HEK293 (cell line): ENCODE data around the gene MGAT4A.

Source experiments
- CTCF ChIA-PET: fragments of 350-600 bp; formaldehyde crosslinking; extraction: SDS; loops from one replicate; lab custom pipeline; 2021; ENCODE audit warnings: antibody characterized with exemption; lab: Yijun Ruan, JAX
- POLR2A ChIA-PET: fragments of 300-600 bp; formaldehyde crosslinking; extraction: SDS; loops from one replicate; lab custom pipeline; 2020; ENCODE audit warnings: antibody characterized with exemption, inconsistent platforms; lab: Yijun Ruan, JAX
- H3K27ac ChIP-seq: fragments of 200-500 bp; sonication (Bioruptor generic); 2 replicates; pipeline ENCODE4 v1.5.1; 2014; ENCODE audit warnings: low read depth, low read length, control low read depth, inconsistent platforms; ENCODE audit errors: extremely low read depth
- H3K36me3 ChIP-seq, 2 experiments: fragments of 200-500 bp in 1 of 2; sonication (Bioruptor generic) in 1 of 2; 1 replicate in 1 of 2; 2 replicates in 1 of 2; pipeline ENCODE4 v1.5.1; 2014 to 2017; ENCODE audit warnings: inconsistent platforms in 2 of 2, low read length in 2 of 2; ENCODE audit not compliant: control insufficient read depth in 2 of 2, insufficient read depth in 1 of 2
- H3K4me1 ChIP-seq: fragments of 200-500 bp; sonication (Bioruptor generic); 2 replicates; pipeline ENCODE4 v1.5.1; 2014; ENCODE audit warnings: mild to moderate bottlenecking, low read length, inconsistent platforms; ENCODE audit not compliant: control insufficient read depth, insufficient read depth
- H3K4me3 ChIP-seq: 2 replicates; pipeline ENCODE4 v1.5.1; 2011; ENCODE audit warnings: low read depth, mild to moderate bottlenecking, control low read depth, low read length, moderate library complexity
- H3K9me3 ChIP-seq: fragments of 200-500 bp; sonication (Bioruptor generic); 2 replicates; pipeline ENCODE4 v1.5.1; 2014; ENCODE audit warnings: low read depth, low read length, inconsistent platforms; ENCODE audit not compliant: control insufficient read depth, insufficient read depth
- KLF8 ChIP-seq: fragments of 450-650 bp; formaldehyde crosslinking; IDR thresholded peaks from 2 replicates; pipeline ENCODE4 v1.5.1; 2016; ENCODE audit warnings: missing biosample characterization, missing genetic modification characterization
- REPIN1 ChIP-seq: fragments of 450-650 bp; formaldehyde crosslinking; IDR thresholded peaks from 2 replicates; pipeline ENCODE4 v1.5.1; 2017; ENCODE audit warnings: missing biosample characterization, missing genetic modification characterization, low read depth
- SP2 ChIP-seq: fragments of 450-650 bp; formaldehyde crosslinking; IDR thresholded peaks from 2 replicates; pipeline ENCODE4 v1.5.1; 2016; ENCODE audit warnings: missing biosample characterization, missing genetic modification characterization
- ZBTB17 ChIP-seq: fragments of 450-650 bp; formaldehyde crosslinking; IDR thresholded peaks from 2 replicates; pipeline ENCODE4 v1.5.1; 2016; ENCODE audit warnings: missing biosample characterization, missing genetic modification characterization
- ZFP41 ChIP-seq: fragments of 450-650 bp; formaldehyde crosslinking; IDR thresholded peaks from 2 replicates; pipeline ENCODE4 v1.5.1; 2016; ENCODE audit warnings: missing biosample characterization, missing genetic modification characterization, borderline replicate concordance
- ZNF10 ChIP-seq: fragments of 450-650 bp; formaldehyde crosslinking; IDR thresholded peaks from 2 replicates; pipeline ENCODE4 v1.5.1; 2017; ENCODE audit warnings: missing biosample characterization, missing genetic modification characterization
- ZNF174 ChIP-seq: fragments of 450-650 bp; formaldehyde crosslinking; IDR thresholded peaks from 2 replicates; pipeline ENCODE4 v1.5.0; 2017; ENCODE audit warnings: missing biosample characterization, mild to moderate bottlenecking, missing genetic modification characterization
- ZNF175 ChIP-seq: fragments of 450-650 bp; formaldehyde crosslinking; IDR thresholded peaks from 2 replicates; pipeline ENCODE4 v1.5.1; 2016; ENCODE audit warnings: missing biosample characterization, missing genetic modification characterization
- ZNF211 ChIP-seq: fragments of 450-650 bp; formaldehyde crosslinking; IDR thresholded peaks from 2 replicates; pipeline ENCODE4 v1.5.1; 2016; ENCODE audit warnings: low read depth, missing biosample characterization, missing genetic modification characterization
- ZNF248 ChIP-seq: fragments of 450-650 bp; formaldehyde crosslinking; IDR thresholded peaks from 2 replicates; pipeline ENCODE4 v1.5.1; 2017; ENCODE audit warnings: missing biosample characterization, missing genetic modification characterization
- ZNF292 ChIP-seq: fragments of 450-650 bp; formaldehyde crosslinking; IDR thresholded peaks from 2 replicates; pipeline ENCODE4 v1.5.1; 2016; ENCODE audit warnings: low read depth, missing biosample characterization, missing genetic modification characterization, borderline replicate concordance
- ZNF335 ChIP-seq: fragments of 450-650 bp; formaldehyde crosslinking; conservative IDR thresholded peaks from 2 replicates; pipeline ENCODE4 v1.5.1; 2016; ENCODE audit warnings: missing biosample characterization, missing genetic modification characterization
- ZNF48 ChIP-seq: fragments of 450-650 bp; formaldehyde crosslinking; IDR thresholded peaks from 2 replicates; pipeline ENCODE4 v1.5.1; 2016; ENCODE audit warnings: missing biosample characterization, missing genetic modification characterization
- ZNF660 ChIP-seq: fragments of 450-650 bp; IDR thresholded peaks from 2 replicates; pipeline ENCODE4 v1.5.1; 2018; ENCODE audit warnings: missing biosample characterization, mild to moderate bottlenecking, missing genetic modification characterization
- ZNF670 ChIP-seq: fragments of 450-650 bp; formaldehyde crosslinking; IDR thresholded peaks from 2 replicates; pipeline ENCODE4 v1.5.1; 2016; ENCODE audit warnings: missing biosample characterization, missing genetic modification characterization, low read depth
- ZSCAN30 ChIP-seq: fragments of 450-650 bp; IDR thresholded peaks from 2 replicates; pipeline ENCODE4 v1.5.1; 2018; ENCODE audit warnings: missing biosample characterization, mild to moderate bottlenecking, missing genetic modification characterization, moderate library complexity
- TF ChIP-seq, protein P1 (sequence below): fragments of 450-650 bp; IDR thresholded peaks from 2 replicates; pipeline ENCODE4 v1.5.1; 2018; ENCODE audit warnings: missing biosample characterization, missing genetic modification characterization
- TF ChIP-seq, protein P2 (sequence below): fragments of 450-650 bp; formaldehyde crosslinking; conservative IDR thresholded peaks from 2 replicates; pipeline ENCODE4 v1.5.1; 2016; ENCODE audit warnings: low read depth, missing biosample characterization, missing genetic modification characterization
- TF ChIP-seq, protein P3 (sequence below): fragments of 450-650 bp; formaldehyde crosslinking; IDR thresholded peaks from 2 replicates; pipeline ENCODE4 v1.5.1; 2016; ENCODE audit warnings: missing biosample characterization, missing genetic modification characterization
- TF ChIP-seq, protein P4 (sequence below): fragments of 450-650 bp; formaldehyde crosslinking; IDR thresholded peaks from 2 replicates; pipeline ENCODE4 v1.5.1; 2016; ENCODE audit warnings: missing biosample characterization, missing genetic modification characterization
- TF ChIP-seq, protein P5 (sequence below): fragments of 450-650 bp; formaldehyde crosslinking; IDR thresholded peaks from 2 replicates; pipeline ENCODE4 v1.5.1; 2016; ENCODE audit warnings: missing biosample characterization, missing genetic modification characterization, borderline replicate concordance

Gene MGAT4A

DNA sequence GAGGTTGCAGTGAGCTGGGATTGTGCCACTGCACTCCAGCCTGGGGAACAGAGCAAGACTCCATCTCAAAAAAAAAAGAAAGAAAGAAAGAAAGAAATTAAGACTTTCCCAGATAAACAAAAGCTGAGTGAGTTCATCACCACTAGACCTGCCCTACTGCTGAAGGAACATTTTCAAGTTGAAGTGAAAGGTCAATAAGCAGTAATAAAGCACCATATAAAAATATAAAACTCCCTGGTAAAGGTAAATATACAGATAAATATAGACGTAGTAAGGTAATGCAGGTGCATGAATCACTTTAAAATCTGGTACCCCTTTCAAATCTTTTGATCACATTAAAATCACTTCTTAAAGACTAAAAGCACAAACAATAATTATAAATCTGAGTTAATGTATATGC, 79.9 kb downstream of the MGAT4A start:
- no peak overlapping the region for H3K27ac ChIP-seq
- TF ChIP-seq, protein P1, sequence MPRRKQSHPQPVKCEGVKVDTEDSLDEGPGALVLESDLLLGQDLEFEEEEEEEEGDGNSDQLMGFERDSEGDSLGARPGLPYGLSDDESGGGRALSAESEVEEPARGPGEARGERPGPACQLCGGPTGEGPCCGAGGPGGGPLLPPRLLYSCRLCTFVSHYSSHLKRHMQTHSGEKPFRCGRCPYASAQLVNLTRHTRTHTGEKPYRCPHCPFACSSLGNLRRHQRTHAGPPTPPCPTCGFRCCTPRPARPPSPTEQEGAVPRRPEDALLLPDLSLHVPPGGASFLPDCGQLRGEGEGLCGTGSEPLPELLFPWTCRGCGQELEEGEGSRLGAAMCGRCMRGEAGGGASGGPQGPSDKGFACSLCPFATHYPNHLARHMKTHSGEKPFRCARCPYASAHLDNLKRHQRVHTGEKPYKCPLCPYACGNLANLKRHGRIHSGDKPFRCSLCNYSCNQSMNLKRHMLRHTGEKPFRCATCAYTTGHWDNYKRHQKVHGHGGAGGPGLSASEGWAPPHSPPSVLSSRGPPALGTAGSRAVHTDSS (tag by site-specific recombination): no peak
- TF ChIP-seq ZNF292 (tag by site-specific recombination): no peak
- TF ChIP-seq KLF8: no peak
- no peak for TF ChIP-seq ZNF211 (tag by site-specific recombination)
- TF ChIP-seq ZNF10 (tag by site-specific recombination): no peak
- TF ChIP-seq SP2 (tag by site-specific recombination): no peak
- no peak for TF ChIP-seq ZNF248 (tag by site-specific recombination)
- no peak for TF ChIP-seq REPIN1
- TF ChIP-seq ZFP41: no peak
- TF ChIP-seq, protein P2, sequence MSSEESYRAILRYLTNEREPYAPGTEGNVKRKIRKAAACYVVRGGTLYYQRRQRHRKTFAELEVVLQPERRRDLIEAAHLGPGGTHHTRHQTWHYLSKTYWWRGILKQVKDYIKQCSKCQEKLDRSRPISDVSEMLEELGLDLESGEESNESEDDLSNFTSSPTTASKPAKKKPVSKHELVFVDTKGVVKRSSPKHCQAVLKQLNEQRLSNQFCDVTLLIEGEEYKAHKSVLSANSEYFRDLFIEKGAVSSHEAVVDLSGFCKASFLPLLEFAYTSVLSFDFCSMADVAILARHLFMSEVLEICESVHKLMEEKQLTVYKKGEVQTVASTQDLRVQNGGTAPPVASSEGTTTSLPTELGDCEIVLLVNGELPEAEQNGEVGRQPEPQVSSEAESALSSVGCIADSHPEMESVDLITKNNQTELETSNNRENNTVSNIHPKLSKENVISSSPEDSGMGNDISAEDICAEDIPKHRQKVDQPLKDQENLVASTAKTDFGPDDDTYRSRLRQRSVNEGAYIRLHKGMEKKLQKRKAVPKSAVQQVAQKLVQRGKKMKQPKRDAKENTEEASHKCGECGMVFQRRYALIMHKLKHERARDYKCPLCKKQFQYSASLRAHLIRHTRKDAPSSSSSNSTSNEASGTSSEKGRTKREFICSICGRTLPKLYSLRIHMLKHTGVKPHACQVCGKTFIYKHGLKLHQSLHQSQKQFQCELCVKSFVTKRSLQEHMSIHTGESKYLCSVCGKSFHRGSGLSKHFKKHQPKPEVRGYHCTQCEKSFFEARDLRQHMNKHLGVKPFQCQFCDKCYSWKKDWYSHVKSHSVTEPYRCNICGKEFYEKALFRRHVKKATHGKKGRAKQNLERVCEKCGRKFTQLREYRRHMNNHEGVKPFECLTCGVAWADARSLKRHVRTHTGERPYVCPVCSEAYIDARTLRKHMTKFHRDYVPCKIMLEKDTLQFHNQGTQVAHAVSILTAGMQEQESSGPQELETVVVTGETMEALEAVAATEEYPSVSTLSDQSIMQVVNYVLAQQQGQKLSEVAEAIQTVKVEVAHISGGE (tag by site-specific recombination): no peak
- no peak for TF ChIP-seq ZNF174 (tag by site-specific recombination)
- no peaks in the 10 kb centered on the region for H3K4me1 ChIP-seq
- CTCF ChIA-PET: interaction anchor here (0.6 to 0.7 kb wide), 2 partner anchors 273 to 299 kb away, joined by 3 read pairs; no protein-coding TSS in a partner anchor
- no peaks in the 10 kb centered on the region for H3K9me3 ChIP-seq
- no peak overlapping the region for H3K4me3 ChIP-seq
- H3K36me3 ChIP-seq: no peaks in the 10 kb centered on the region
- POLR2A ChIA-PET: no interaction called here

DNA sequence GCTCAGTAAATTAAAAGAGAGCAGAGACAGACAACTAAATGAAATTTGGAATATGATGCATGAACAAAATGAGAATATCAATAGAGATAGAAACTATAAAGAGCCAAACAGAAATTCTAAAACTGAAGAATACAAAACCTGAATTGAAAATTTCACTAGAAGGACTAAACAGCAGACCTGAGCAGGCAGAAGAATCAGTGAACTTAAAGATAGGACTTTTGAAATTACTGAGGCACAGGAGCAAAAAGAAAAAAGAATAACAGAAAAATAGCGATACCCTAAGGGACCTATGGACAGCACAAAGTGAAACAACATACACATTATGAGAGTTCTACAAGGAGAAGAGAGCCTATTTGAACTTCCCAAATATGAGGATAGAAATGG, 80.9 kb downstream of the MGAT4A start:
- no peak overlapping the region for H3K4me3 ChIP-seq
- CTCF ChIA-PET: interaction anchor here (0.6 to 1.9 kb wide), 23 partner anchors 11 to 1612 kb away, joined by 3 to 37 read pairs (median 4); partner anchors contain the start of gene EIF5B
- no peaks in the 10 kb centered on the region for H3K4me1 ChIP-seq
- POLR2A ChIA-PET: interaction anchor here (1.1 kb wide), 1 partner anchor 688 kb away, joined by 3 read pairs; no protein-coding TSS in a partner anchor
- H3K27ac ChIP-seq: no peak overlapping the region
- no peaks in the 10 kb centered on the region for H3K9me3 ChIP-seq
- no peaks in the 10 kb centered on the region for H3K36me3 ChIP-seq
- TF ChIP-seq ZSCAN30 (no peak), ZNF48 (tag by site-specific recombination) (no peak), ZNF660 (tag by site-specific recombination) (no peak), ZNF175 (tag by site-specific recombination) (no peak), ZBTB17 (tag by site-specific recombination) (no peak), ZNF248 (tag by site-specific recombination) (no peak), ZNF670 (tag by site-specific recombination) (no peak), ZNF335 (tag by site-specific recombination) (no peak)
- TF ChIP-seq, protein P3, sequence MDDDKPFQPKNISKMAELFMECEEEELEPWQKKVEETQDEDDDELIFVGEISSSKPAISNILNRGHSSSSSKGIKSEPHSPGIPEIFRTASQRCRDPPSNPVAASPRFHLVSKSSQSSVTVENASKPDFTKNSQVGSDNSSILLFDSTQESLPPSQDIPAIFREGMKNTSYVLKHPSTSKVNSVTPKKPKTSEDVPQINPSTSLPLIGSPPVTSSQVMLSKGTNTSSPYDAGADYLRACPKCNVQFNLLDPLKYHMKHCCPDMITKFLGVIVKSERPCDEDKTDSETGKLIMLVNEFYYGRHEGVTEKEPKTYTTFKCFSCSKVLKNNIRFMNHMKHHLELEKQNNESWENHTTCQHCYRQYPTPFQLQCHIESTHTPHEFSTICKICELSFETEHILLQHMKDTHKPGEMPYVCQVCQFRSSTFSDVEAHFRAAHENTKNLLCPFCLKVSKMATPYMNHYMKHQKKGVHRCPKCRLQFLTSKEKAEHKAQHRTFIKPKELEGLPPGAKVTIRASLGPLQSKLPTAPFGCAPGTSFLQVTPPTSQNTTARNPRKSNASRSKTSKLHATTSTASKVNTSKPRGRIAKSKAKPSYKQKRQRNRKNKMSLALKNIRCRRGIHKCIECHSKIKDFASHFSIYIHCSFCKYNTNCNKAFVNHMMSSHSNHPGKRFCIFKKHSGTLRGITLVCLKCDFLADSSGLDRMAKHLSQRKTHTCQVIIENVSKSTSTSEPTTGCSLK (tag by site-specific recombination): no peak
- TF ChIP-seq, protein P4, sequence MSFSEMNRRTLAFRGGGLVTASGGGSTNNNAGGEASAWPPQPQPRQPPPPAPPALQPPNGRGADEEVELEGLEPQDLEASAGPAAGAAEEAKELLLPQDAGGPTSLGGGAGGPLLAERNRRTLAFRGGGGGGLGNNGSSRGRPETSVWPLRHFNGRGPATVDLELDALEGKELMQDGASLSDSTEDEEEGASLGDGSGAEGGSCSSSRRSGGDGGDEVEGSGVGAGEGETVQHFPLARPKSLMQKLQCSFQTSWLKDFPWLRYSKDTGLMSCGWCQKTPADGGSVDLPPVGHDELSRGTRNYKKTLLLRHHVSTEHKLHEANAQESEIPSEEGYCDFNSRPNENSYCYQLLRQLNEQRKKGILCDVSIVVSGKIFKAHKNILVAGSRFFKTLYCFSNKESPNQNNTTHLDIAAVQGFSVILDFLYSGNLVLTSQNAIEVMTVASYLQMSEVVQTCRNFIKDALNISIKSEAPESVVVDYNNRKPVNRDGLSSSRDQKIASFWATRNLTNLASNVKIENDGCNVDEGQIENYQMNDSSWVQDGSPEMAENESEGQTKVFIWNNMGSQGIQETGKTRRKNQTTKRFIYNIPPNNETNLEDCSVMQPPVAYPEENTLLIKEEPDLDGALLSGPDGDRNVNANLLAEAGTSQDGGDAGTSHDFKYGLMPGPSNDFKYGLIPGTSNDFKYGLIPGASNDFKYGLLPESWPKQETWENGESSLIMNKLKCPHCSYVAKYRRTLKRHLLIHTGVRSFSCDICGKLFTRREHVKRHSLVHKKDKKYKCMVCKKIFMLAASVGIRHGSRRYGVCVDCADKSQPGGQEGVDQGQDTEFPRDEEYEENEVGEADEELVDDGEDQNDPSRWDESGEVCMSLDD (tag by site-specific recombination): no peak
- TF ChIP-seq, protein P5, sequence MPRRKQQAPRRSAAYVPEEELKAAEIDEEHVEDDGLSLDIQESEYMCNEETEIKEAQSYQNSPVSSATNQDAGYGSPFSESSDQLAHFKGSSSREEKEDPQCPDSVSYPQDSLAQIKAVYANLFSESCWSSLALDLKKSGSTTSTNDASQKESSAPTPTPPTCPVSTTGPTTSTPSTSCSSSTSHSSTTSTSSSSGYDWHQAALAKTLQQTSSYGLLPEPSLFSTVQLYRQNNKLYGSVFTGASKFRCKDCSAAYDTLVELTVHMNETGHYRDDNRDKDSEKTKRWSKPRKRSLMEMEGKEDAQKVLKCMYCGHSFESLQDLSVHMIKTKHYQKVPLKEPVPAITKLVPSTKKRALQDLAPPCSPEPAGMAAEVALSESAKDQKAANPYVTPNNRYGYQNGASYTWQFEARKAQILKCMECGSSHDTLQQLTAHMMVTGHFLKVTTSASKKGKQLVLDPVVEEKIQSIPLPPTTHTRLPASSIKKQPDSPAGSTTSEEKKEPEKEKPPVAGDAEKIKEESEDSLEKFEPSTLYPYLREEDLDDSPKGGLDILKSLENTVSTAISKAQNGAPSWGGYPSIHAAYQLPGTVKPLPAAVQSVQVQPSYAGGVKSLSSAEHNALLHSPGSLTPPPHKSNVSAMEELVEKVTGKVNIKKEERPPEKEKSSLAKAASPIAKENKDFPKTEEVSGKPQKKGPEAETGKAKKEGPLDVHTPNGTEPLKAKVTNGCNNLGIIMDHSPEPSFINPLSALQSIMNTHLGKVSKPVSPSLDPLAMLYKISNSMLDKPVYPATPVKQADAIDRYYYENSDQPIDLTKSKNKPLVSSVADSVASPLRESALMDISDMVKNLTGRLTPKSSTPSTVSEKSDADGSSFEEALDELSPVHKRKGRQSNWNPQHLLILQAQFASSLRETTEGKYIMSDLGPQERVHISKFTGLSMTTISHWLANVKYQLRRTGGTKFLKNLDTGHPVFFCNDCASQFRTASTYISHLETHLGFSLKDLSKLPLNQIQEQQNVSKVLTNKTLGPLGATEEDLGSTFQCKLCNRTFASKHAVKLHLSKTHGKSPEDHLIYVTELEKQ (tag by site-specific recombination): no peak
